ENCODE measurements around the gene SLC35E3.

The SLC35E3 gene

GRCh38 chr12:68761901-68762630, 16.1 kb downstream of the SLC35E3 start:
- H3K9me3 ChIP-seq (ENCODE audit: low read length) = no peaks in the 10 kb centered on the region
- no peak overlapping the region for H3K9ac ChIP-seq (ENCODE audit: low read length)
- peak overlapping the region; percentile 47 for H3K27ac ChIP-seq (ENCODE audit: low read depth, low read length, poor library complexity, severe bottlenecking)
- H3K27me3 ChIP-seq (ENCODE audit: insufficient read depth, low read length) = no peaks in the 10 kb centered on the region
- TF ChIP-seq EZH2 (IDR thresholded peaks at IDR 0.05; ENCODE audit: borderline replicate concordance, low read length) (no peak), CTCF (IDR thresholded peaks at IDR 0.05; ENCODE audit: low read length) (no peak)
- peaks cover 53% of the 10 kb centered on the region for H3K36me3 ChIP-seq (ENCODE audit: insufficient read depth, low read length)
- no peaks in the 10 kb centered on the region for H3K79me2 ChIP-seq (ENCODE audit: insufficient read depth, low read length)
- H2AFZ ChIP-seq (ENCODE audit: low read length) = no peak overlapping the region
- no peaks in the 10 kb centered on the region for H3F3A ChIP-seq (ENCODE audit: insufficient read depth, low read length)
- no peaks in the 10 kb centered on the region for H4K20me1 ChIP-seq (ENCODE audit: insufficient read depth, low read length)
- peaks cover 9% of the 10 kb centered on the region for H3K4me1 ChIP-seq (ENCODE audit: insufficient read depth, low read length, severe bottlenecking)
- no peaks in the 10 kb centered on the region for H3K9me2 ChIP-seq (ENCODE audit: low read depth, low read length)
- H3K4me2 ChIP-seq (ENCODE audit: low read length) = no peak overlapping the region
- H3K4me3 ChIP-seq (ENCODE audit: low read depth, low read length, poor library complexity, severe bottlenecking) = no peak overlapping the region

GRCh38 chr12:68762691-68763090, 16.7 kb downstream of the SLC35E3 start:
- H3K27ac ChIP-seq (ENCODE audit: low read depth, low read length, poor library complexity, severe bottlenecking) = peak overlapping the region; percentile 47

GRCh38 chr12:68765696-68766095, 19.7 kb downstream of the SLC35E3 start:
- no peaks in the 10 kb centered on the region for H3K9me2 ChIP-seq (ENCODE audit: low read depth, low read length)
- no peaks in the 10 kb centered on the region for H4K20me1 ChIP-seq (ENCODE audit: insufficient read depth, low read length)
- no peak overlapping the region for H3K4me3 ChIP-seq (ENCODE audit: low read depth, low read length, poor library complexity, severe bottlenecking)
- H3F3A ChIP-seq (ENCODE audit: insufficient read depth, low read length) = peaks cover 4% of the 10 kb centered on the region; the same call in 1 of the 2 replicates
- no peaks in the 10 kb centered on the region for H3K9me3 ChIP-seq (ENCODE audit: low read length)
- TF ChIP-seq CTCF (IDR thresholded peaks at IDR 0.05; ENCODE audit: low read length) (no peak), EZH2 (IDR thresholded peaks at IDR 0.05; ENCODE audit: borderline replicate concordance, low read length) (no peak)
- no peaks in the 10 kb centered on the region for H3K79me2 ChIP-seq (ENCODE audit: insufficient read depth, low read length)
- no peak overlapping the region for H3K27ac ChIP-seq (ENCODE audit: low read depth, low read length, poor library complexity, severe bottlenecking)
- H3K4me2 ChIP-seq (ENCODE audit: low read length) = no peak overlapping the region
- H3K9ac ChIP-seq (ENCODE audit: low read length) = no peak overlapping the region
- H2AFZ ChIP-seq (ENCODE audit: low read length) = no peak overlapping the region
- peaks cover 12% of the 10 kb centered on the region for H3K4me1 ChIP-seq (ENCODE audit: insufficient read depth, low read length, severe bottlenecking)
- H3K36me3 ChIP-seq (ENCODE audit: insufficient read depth, low read length) = peaks cover 33% of the 10 kb centered on the region
- H3K27me3 ChIP-seq (ENCODE audit: insufficient read depth, low read length) = no peaks in the 10 kb centered on the region

More at GRCh38 chr12:68762691-68763090, 16.7 kb downstream of the SLC35E3 start:
- no peaks in the 10 kb centered on the region for H3K9me3 ChIP-seq (ENCODE audit: low read length)
- no peaks in the 10 kb centered on the region for H3F3A ChIP-seq (ENCODE audit: insufficient read depth, low read length)
- H3K9me2 ChIP-seq (ENCODE audit: low read depth, low read length) = no peaks in the 10 kb centered on the region
- H3K9ac ChIP-seq (ENCODE audit: low read length) = no peak overlapping the region
- H3K4me3 ChIP-seq (ENCODE audit: low read depth, low read length, poor library complexity, severe bottlenecking) = no peak overlapping the region
- H2AFZ ChIP-seq (ENCODE audit: low read length) = no peak overlapping the region
- no peak overlapping the region for H3K4me2 ChIP-seq (ENCODE audit: low read length)
- H4K20me1 ChIP-seq (ENCODE audit: insufficient read depth, low read length) = no peaks in the 10 kb centered on the region
- H3K4me1 ChIP-seq (ENCODE audit: insufficient read depth, low read length, severe bottlenecking) = peaks cover 9% of the 10 kb centered on the region
- H3K79me2 ChIP-seq (ENCODE audit: insufficient read depth, low read length) = no peaks in the 10 kb centered on the region
- no peaks in the 10 kb centered on the region for H3K27me3 ChIP-seq (ENCODE audit: insufficient read depth, low read length)
- H3K36me3 ChIP-seq (ENCODE audit: insufficient read depth, low read length) = peaks cover 51% of the 10 kb centered on the region
- TF ChIP-seq EZH2 (IDR thresholded peaks at IDR 0.05; ENCODE audit: borderline replicate concordance, low read length) = no peak
- TF ChIP-seq CTCF (IDR thresholded peaks at IDR 0.05; ENCODE audit: low read length) = no peak

Data from OCI-LY1 (cell line).